HepG2 (cell line): ENCODE results near the gene ZC3H18. TPM values are rescaled to one million over a fixed set of nuclear protein-coding genes. Genes with fewer than 3 reads are reported as not detected.

Source experiments
- ARID4A ChIP-seq: sonication (generic); formaldehyde crosslinking; IDR thresholded peaks from 2 replicates; pipeline ENCODE4 v1.5.0; 2020; ENCODE audit warnings: mild to moderate bottlenecking, missing genetic modification reagents, borderline replicate concordance
- BRCA1 ChIP-seq: sonication (generic); formaldehyde crosslinking; IDR thresholded peaks from 2 replicates; pipeline ENCODE4 v1.4.0; 2020; ENCODE audit warnings: missing genetic modification reagents
- IKZF4 ChIP-seq: sonication (generic); formaldehyde crosslinking; IDR thresholded peaks from 2 replicates; pipeline ENCODE4 v1.5.1; 2020; ENCODE audit warnings: borderline replicate concordance, mild to moderate bottlenecking, low read depth, missing genetic modification reagents; ENCODE audit errors: not compliant biosample characterization
- NFYB ChIP-seq: sonication (generic); formaldehyde crosslinking; IDR thresholded peaks from 2 replicates; pipeline ENCODE4 v1.4.0; 2020; ENCODE audit warnings: missing genetic modification reagents
- PBX3 ChIP-seq: sonication (generic); formaldehyde crosslinking; IDR thresholded peaks from 2 replicates; pipeline ENCODE4 v1.8.1; 2023; ENCODE audit warnings: missing genetic modification reagents, inconsistent platforms, borderline replicate concordance
- RBM22 ChIP-seq: fragments of 200-400 bp; formaldehyde crosslinking; optimal IDR thresholded peaks from 2 replicates; pipeline ENCODE3; 2017; ENCODE audit warnings: mild to moderate bottlenecking, low read length, moderate library complexity
- RNF219 ChIP-seq: sonication (generic); formaldehyde crosslinking; IDR thresholded peaks from 2 replicates; pipeline ENCODE4 v1.5.0; 2020; ENCODE audit warnings: mild to moderate bottlenecking, missing genetic modification reagents
- SIN3B ChIP-seq: fragments of 150-350 bp; IDR thresholded peaks from 2 replicates; pipeline ENCODE4 v1.6.1; 2014; ENCODE audit warnings: low read length
- SYNCRIP ChIP-seq: fragments of 200-400 bp; formaldehyde crosslinking; IDR thresholded peaks from 2 replicates; pipeline ENCODE4 v1.6.1; 2018; ENCODE audit warnings: mild to moderate bottlenecking, low read depth, low read length; ENCODE audit not compliant: insufficient read depth
- TFDP1 ChIP-seq: IDR thresholded peaks from 2 replicates; pipeline ENCODE4 v1.6.1; 2016; ENCODE audit warnings: missing compliant biosample characterization, missing genetic modification reagents, borderline replicate concordance
- TOPORS ChIP-seq: sonication (generic); formaldehyde crosslinking; IDR thresholded peaks from 2 replicates; pipeline ENCODE4 v1.8.0; 2023; ENCODE audit warnings: mild to moderate bottlenecking, missing genetic modification reagents
- YEATS2 ChIP-seq: sonication (generic); formaldehyde crosslinking; IDR thresholded peaks from 2 replicates; pipeline ENCODE4 v1.4.0; 2020; ENCODE audit warnings: missing genetic modification reagents, borderline replicate concordance
- ZGPAT ChIP-seq: IDR thresholded peaks from 2 replicates; pipeline ENCODE4 v1.6.1; 2016; ENCODE audit warnings: mild to moderate bottlenecking
- ZNF12 ChIP-seq: sonication (generic); formaldehyde crosslinking; IDR thresholded peaks from 2 replicates; pipeline ENCODE4 v1.5.0; 2020; ENCODE audit warnings: missing genetic modification reagents
- ZNF18 ChIP-seq: sonication (generic); formaldehyde crosslinking; IDR thresholded peaks from 2 replicates; pipeline ENCODE4 v1.8.0; 2022; ENCODE audit warnings: mild to moderate bottlenecking, missing genetic modification reagents; ENCODE audit not compliant: insufficient replicate concordance
- ZNF619 ChIP-seq: sonication (generic); formaldehyde crosslinking; IDR thresholded peaks from 2 replicates; pipeline ENCODE4 v1.4.0; 2020; ENCODE audit warnings: mild to moderate bottlenecking, missing genetic modification reagents
- ZSCAN31 ChIP-seq: sonication (generic); formaldehyde crosslinking; IDR thresholded peaks from 2 replicates; pipeline ENCODE4 v1.5.0; 2020; ENCODE audit warnings: low read depth, mild to moderate bottlenecking, missing genetic modification reagents
- polyA plus RNA-seq, 8 experiments: library from polyadenylated mRNA; depleted of rRNA in 3 of 8; stranded (reverse) in 7 of 8; unstranded in 1 of 8; fragments of >200 nt; fragmentation: Illumina TruSeq in 4 of 8; extraction: Trizol in 4 of 8; gene quantifications; 2 replicates each; pipeline versions ENCODE4 v1.2.1 to v1.2.3, GENCODE V29; 2011 to 2016; ENCODE audit warnings: low read depth in 4 of 8, missing spikeins in 1 of 8, mixed read lengths in 1 of 8; ENCODE audit not compliant: insufficient read depth in 1 of 8
- total RNA-seq, 5 experiments: library from RNA; depleted of rRNA; stranded (reverse); fragments of >200 nt; fragmentation: Illumina TruSeq; extraction: Trizol; gene quantifications; 2 replicates each; pipeline ENCODE4 v1.2.3, GENCODE V29; 2016; ENCODE audit warnings: low read depth in 1 of 5

ZC3H18 gene
- total and polyA plus RNA-seq, 2 of the 13 experiments (the other 11 are each of a cell fraction or from before 2014, with no cell fraction given) = 11.2 to 27.4 TPM

- TF ChIP-seq RNF219 (CRISPR knock-in tag) = no peak
- no peak for TF ChIP-seq ZNF619 (CRISPR knock-in tag)
- no peak for TF ChIP-seq ZNF12 (CRISPR knock-in tag)
- TF ChIP-seq TFDP1 (CRISPR knock-in tag) = peak; percentile 33; the same call in 1 of the 2 replicates
- no peak for TF ChIP-seq ZSCAN31
- peak; percentile 40 for TF ChIP-seq IKZF4 (CRISPR knock-in tag)
- no peak for TF ChIP-seq SIN3B
- TF ChIP-seq PBX3 = 0 out of 2 replicates have a peak, but pooled peaks have one; percentile 23
- TF ChIP-seq NFYB = no peak
- no peak for TF ChIP-seq SYNCRIP
- TF ChIP-seq ZNF18 (CRISPR knock-in tag) = peak; percentile 59
- TF ChIP-seq RBM22 = no peak
- TF ChIP-seq TOPORS (CRISPR knock-in tag) = 0 out of 2 replicates have a peak, but pooled peaks have one; percentile 39
- TF ChIP-seq ARID4A (CRISPR knock-in tag) = peak; percentile 80
- TF ChIP-seq YEATS2 (CRISPR knock-in tag) = no peak
- TF ChIP-seq ZGPAT (CRISPR knock-in tag) = no peak
- peak; percentile 95 for TF ChIP-seq BRCA1 (CRISPR knock-in tag)
Measured at GRCh38 chr16:88650749-88651275, 80.6 kb downstream of the ZC3H18 start, which contains the start of gene CYBA (continued).
